Activated CD8-positive, alpha-beta memory T cell treated with anti-CD3 and anti-CD28 coated beads for 36 hours (primary cell): ENCODE measurements around the gene RHBDF2. TPM values are rescaled to one million over a fixed set of nuclear protein-coding genes. Genes with fewer than 3 reads are reported as not detected.
"Not testable (repeated sequence)": the region's sequence is repeated elsewhere in the genome, so short reads cannot be mapped to it uniquely, and the experiment has no call there.

Experiments used
- CTCF ChIA-PET: fragments of 350-600 bp; sonication (Branson Sonifier 250); formaldehyde crosslinking; loops from one replicate; lab custom pipeline; 2021; ENCODE audit warnings: antibody characterized with exemption; lab: Charles Lee
- POLR2A ChIA-PET: fragments of 350-600 bp; sonication (Branson Sonifier 250); formaldehyde crosslinking; loops from one replicate; lab custom pipeline; 2021; ENCODE audit warnings: antibody characterized with exemption; lab: Charles Lee
- total RNA-seq, 2 experiments: library from RNA; stranded (reverse); gene quantifications; one replicate each; pipeline ENCODE4 v1.2.3, GENCODE V29; 2021

The RHBDF2 gene
- total RNA-seq, 2 experiments from 2014 or later = 34.3 to 34.4 TPM

- CTCF ChIA-PET = interaction anchor here (2.3 kb wide), 1 partner anchor 8 kb away, joined by 8 read pairs; no protein-coding TSS in a partner anchor
- POLR2A ChIA-PET = interaction anchor here (0.5 to 1.3 kb wide), 2 partner anchors 44 to 609 kb away, joined by 3 read pairs; no protein-coding TSS in a partner anchor
These were observed 13.1 kb upstream of the RHBDF2 start for GRCh38 chr17:76514355-76514754.

GRCh38 chr17:76513306-76513692, 12.1 kb upstream of the RHBDF2 start:
- POLR2A ChIA-PET = interaction anchor here (0.6 kb wide), 1 partner anchor 244 kb away, joined by 3 read pairs; no protein-coding TSS in a partner anchor
- CTCF ChIA-PET = interaction anchor here (0.6 to 2.3 kb wide), 3 partner anchors 10 to 234 kb away, joined by 3 to 8 read pairs (median 4); no protein-coding TSS in a partner anchor

- ChIA-PET CTCF (interaction anchor here (0.8 to 2.3 kb wide), 4 partner anchors 10 to 55 kb away, joined by 3 to 8 read pairs (median 3); no protein-coding TSS in a partner anchor), POLR2A (interaction anchor here (0.6 kb wide), 1 partner anchor 244 kb away, joined by 3 read pairs; no protein-coding TSS in a partner anchor)
These were observed 11.4 kb upstream of the RHBDF2 start for GRCh38 chr17:76512366-76513305.

DNA sequence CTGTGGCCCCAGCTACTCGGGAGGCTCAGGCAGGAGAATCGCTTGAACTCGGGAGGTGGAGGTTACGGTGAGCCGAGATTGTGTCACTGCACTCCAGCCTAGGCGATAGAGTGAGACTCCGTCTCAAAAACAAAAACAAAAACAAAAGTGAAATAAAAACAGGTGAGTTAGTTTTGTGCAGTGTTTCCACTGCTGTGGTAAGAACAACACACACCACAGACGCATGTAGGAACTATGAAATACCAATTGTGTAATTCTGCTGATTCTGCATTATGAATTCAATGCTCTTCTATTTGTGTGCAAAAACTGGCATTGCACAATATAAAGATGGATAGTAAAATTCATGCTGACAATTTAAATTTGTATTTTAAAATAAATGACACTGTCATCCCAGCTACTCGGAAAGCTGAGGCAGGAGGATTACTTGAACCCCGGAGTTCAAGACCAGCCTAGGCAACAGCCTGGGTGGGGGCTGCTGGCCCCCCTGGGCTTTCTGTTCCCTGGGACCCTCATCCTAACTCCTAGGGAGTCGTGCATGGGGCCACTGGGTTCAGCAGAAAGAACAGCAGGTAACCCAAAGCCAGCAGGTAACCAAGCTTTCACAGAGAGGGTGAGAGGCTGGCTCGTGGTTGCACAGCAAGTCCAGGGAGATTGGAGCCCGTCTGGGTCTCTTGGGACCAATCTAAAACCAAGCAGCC, 10.6 kb upstream of the RHBDF2 start:
- CTCF ChIA-PET = interaction anchor here (0.8 to 1.3 kb wide), 3 partner anchors 45 to 54 kb away, joined by 3 to 4 read pairs (median 3); no protein-coding TSS in a partner anchor
- POLR2A ChIA-PET = no interaction called here

DNA sequence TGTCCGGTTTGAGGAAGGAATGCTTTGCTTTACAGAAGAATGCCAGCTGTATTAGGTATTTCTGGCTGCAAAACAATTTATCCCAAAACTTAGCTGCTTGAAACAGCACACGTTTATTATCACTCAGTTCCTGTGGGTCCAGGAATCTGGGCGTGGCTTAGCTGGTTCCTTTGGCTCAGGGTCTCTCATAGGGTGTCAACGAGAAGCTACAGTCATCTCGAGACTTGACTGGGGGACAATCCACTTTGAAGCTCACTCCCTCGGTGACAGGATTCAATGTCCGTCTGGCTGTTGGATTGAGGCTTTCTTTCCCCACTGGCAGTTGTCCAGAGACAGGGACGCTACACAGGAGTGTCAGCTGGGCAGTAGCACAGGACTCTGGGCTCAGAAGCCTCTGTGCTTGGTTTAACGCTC, 9.6 kb upstream of the RHBDF2 start:
- ChIA-PET POLR2A (no interaction called here), CTCF (interaction anchor here (1.2 to 1.8 kb wide), 4 partner anchors 12 to 45 kb away, joined by 3 to 7 read pairs (median 5); partner anchors contain the start of gene AANAT)

DNA sequence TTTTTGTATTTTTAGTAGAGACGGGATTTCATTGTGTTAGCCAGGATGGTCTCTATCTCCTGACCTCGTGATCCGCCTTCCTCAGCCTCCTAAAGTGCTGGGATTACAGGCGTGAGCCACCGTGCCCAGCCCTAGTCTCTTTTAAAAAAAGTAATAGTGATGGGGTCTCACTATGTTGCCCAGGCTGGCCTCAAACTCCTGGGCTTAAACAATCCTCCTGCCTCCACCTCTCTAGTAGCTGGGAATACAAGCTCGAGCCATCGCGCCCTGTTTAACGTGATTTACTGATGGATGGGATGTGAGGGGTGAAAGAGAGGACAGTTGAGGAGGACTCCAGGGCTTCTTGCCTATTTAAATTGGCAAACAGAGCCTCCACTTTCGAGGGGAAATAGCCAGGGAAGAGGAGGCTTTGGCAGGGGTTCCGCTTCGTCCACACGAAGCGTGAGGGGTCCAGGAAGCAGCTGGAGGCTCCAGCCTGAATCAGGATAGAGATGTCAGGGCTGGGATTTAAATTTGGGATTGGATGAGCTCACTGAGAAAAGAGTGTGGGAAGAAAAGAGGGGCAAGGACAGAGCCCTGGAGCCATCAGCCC, 7.3 kb upstream of the RHBDF2 start:
- CTCF ChIA-PET = interaction anchor here (0.8 to 4.8 kb wide), 4 partner anchors 14 to 116 kb away, joined by 3 to 57 read pairs (median 4); partner anchors contain the start of gene AANAT
- POLR2A ChIA-PET = not testable (repeated sequence)

- ChIA-PET CTCF (interaction anchor here (0.8 to 4.8 kb wide), 17 partner anchors 8 to 329 kb away, joined by 3 to 57 read pairs (median 3); partner anchors contain the start of gene AANAT), POLR2A (no interaction called here)
These were observed 5.5 kb upstream of the RHBDF2 start for GRCh38 chr17:76506408-76507345.

- ChIA-PET POLR2A (interaction anchor here (0.5 to 0.6 kb wide), 2 partner anchors 63 to 433 kb away, joined by 4 read pairs; no protein-coding TSS in a partner anchor), CTCF (interaction anchor here (0.9 to 1.1 kb wide), 2 partner anchors 37 to 200 kb away, joined by 3 to 4 read pairs; partner anchors contain the start of gene AANAT)
These were observed 2.9 kb upstream of the RHBDF2 start for GRCh38 chr17:76504117-76504516.

- POLR2A ChIA-PET = interaction anchor here (0.6 to 1.3 kb wide), 5 partner anchors 28 to 231 kb away, joined by 3 to 7 read pairs (median 3); partner anchors contain the start of genes AANAT and UBE2O
- CTCF ChIA-PET = interaction anchor here (0.6 to 2.9 kb wide), 10 partner anchors 10 to 206 kb away, joined by 3 to 13 read pairs (median 4); partner anchors contain the start of genes AANAT, PRPSAP1 and UBE2O
These were observed 1.4 kb upstream of the RHBDF2 start for GRCh38 chr17:76502341-76503211.

DNA sequence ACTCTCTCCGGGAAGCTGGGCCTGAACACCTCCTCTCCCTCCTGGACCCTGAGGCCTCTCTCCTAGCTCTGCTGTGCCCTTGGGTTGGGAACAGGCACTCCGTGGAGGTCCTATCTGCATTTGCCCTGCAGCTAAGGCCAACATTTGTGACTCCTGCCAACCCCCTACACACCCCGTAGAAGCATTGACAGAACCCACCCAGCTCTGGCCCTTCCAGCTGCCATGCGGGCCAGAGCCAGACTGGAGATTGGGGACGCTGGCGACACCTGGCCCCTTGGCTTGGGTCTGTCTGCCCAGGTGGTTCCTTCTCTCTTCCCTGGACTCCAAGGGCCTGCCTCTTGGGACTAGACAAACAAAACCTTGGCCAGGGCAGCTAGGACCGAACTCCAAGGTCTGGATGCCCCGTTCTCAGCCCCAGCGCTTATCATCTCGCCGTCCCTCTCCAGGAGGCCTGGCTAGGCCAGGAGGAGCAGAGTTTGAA, 644 bp upstream of the RHBDF2 start:
- ChIA-PET CTCF (interaction anchor here (1.3 to 2.9 kb wide), 6 partner anchors 11 to 148 kb away, joined by 3 to 13 read pairs (median 5); partner anchors contain the start of genes AANAT, PRPSAP1 and UBE2O), POLR2A (interaction anchor here (0.6 to 1.3 kb wide), 5 partner anchors 27 to 230 kb away, joined by 3 to 7 read pairs (median 4); partner anchors contain the start of gene AANAT)

DNA sequence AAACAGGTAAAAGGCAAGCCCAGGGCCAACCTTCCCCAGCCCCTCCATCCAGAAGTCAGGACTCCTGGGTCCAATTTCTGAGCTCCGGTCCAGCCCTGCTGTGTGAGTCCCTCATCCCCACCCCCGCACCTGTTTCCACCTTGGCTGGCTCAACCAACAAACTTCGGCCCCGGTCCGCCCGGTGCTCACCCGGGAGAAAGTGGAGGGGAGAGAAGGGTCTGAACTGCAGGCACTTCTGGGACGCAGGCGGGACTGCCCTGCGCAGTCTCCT, 541 bp downstream of the RHBDF2 start:
- POLR2A ChIA-PET = interaction anchor here (0.8 to 1.2 kb wide), 2 partner anchors 34 to 49 kb away, joined by 3 to 4 read pairs; partner anchors contain the start of gene AANAT
- CTCF ChIA-PET = interaction anchor here (1.0 to 2.9 kb wide), 4 partner anchors 10 to 103 kb away, joined by 3 to 10 read pairs (median 4); partner anchors contain the start of gene UBE2O

DNA sequence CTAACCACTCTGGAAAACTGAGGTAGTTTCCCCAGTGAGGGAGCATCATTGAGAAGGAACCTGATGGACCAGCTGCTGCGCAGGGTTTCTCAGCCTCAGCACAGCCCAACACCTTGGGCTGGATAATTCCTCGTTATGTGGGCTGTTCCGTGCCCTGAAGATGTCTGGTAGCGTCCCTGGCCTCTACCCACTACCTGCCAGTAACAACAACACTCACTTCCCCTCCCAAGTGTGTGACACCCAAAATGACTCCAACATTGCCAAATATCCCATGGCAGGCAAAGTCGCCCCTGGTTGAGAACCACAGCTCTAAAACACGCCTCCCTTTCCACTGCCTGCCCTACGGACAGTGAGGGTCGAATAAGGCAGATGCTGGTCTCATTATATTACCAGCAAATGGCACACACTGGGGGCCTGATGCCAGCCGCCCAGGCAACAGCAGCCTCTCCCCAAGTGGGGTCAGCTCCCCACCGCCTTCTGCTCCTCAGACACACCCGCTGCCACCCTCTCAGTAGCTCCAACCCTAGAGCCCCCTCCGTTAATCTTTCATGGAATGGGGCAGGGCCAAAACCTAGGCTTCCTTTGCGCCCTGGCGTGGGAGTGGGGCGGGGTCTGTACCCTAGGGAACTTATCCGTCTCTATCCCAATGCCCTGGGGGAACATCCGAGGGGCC, 1.0 kb downstream of the RHBDF2 start:
- CTCF ChIA-PET = interaction anchor here (1.0 to 2.9 kb wide), 6 partner anchors 10 to 103 kb away, joined by 3 to 10 read pairs (median 4); partner anchors contain the start of genes AANAT and UBE2O
- POLR2A ChIA-PET = interaction anchor here (0.5 to 1.2 kb wide), 3 partner anchors 33 to 131 kb away, joined by 3 to 5 read pairs (median 4); partner anchors contain the start of gene AANAT

- CTCF ChIA-PET = interaction anchor here (1.2 to 2.9 kb wide), 5 partner anchors 24 to 58 kb away, joined by 3 to 10 read pairs (median 7); partner anchors contain the start of genes AANAT and UBE2O
- POLR2A ChIA-PET = no interaction called here
These were observed 2.0 kb downstream of the RHBDF2 start for GRCh38 chr17:76499267-76499667.

- CTCF ChIA-PET = interaction anchor here (1.2 to 1.8 kb wide), 4 partner anchors 8 to 58 kb away, joined by 3 to 7 read pairs (median 4); partner anchors contain the start of gene UBE2O
- POLR2A ChIA-PET = no interaction called here
These were observed 2.4 kb downstream of the RHBDF2 start for GRCh38 chr17:76498876-76499251.
